K562 (cell line): Measurements from ENCODE around the gene SDK1. TPM values are rescaled to one million over a fixed set of nuclear protein-coding genes. Genes with fewer than 3 reads are reported as not detected.
A peak's percentile ranks its signal among the peaks of the same experiment; 100 is the strongest.

Source experiments
- ATAC-seq: fragments of 200-7000 bp; cut with Tn5 transposase; 3 replicates; pipeline ENCODE4 v1.9.1; 2020; ENCODE audit warnings: moderate library complexity
- BruUV-seq: library from RNA; stranded (reverse); fragments of 400-500 nt; replicated peaks from 2 replicates; lab custom pipeline; 2021; lab: Mats Ljungman, UMichigan
- CTCF ChIA-PET: fragments of 300-600 bp; formaldehyde crosslinking; extraction: SDS; loops from one replicate; lab custom pipeline; 2021; ENCODE audit warnings: low intra/inter-chr PET ratio; lab: Yijun Ruan, JAX
- POLR2A ChIA-PET: fragments of 300-600, 350-650 bp; sonication (Branson Sonifier 250); formaldehyde crosslinking; extraction: SDS; loops from one replicate; lab custom pipeline; 2021; ENCODE audit warnings: antibody characterized with exemption, inconsistent platforms; lab: Yijun Ruan, JAX
- DNase-seq, 4 experiments: peaks; one replicate each; pipeline versions ENCODE4 v3.0.0 to v3.0.0-alpha.2; 2011 to 2018; ENCODE audit warnings: low spot score in 3 of 4, mixed read lengths in 3 of 4; ENCODE audit errors: extremely low read depth in 1 of 4
- FAIRE-seq: peaks from 2 replicates; lab custom pipeline; 2011; peaks lifted over from hg19 to GRCh38; lab: Jason Lieb, UNC
- H2AFZ ChIP-seq: 2 replicates; pipeline ENCODE4 v1.6.0; 2011; ENCODE audit warnings: low read depth, low read length, control low read depth, inconsistent platforms
- H3K27ac ChIP-seq: fragments of 200-600 bp; 3 replicates; pipeline ENCODE4 v1.8.0; 2011; ENCODE audit warnings: low read depth, mild to moderate bottlenecking, control low read depth, inconsistent platforms, low read length, moderate library complexity, mixed read lengths; ENCODE audit errors: extremely low read depth
- H3K27me3 ChIP-seq, 2 experiments: fragments of 300-600 bp in 1 of 2; 2 replicates in 1 of 2; 3 replicates in 1 of 2; pipeline versions ENCODE4 v1.6.0 to v1.8.0; 2011; ENCODE audit warnings: inconsistent platforms in 2 of 2, low read length in 2 of 2, mild to moderate bottlenecking in 1 of 2, mixed read lengths in 1 of 2, moderate library complexity in 1 of 2; ENCODE audit not compliant: control insufficient read depth in 2 of 2, insufficient read depth in 2 of 2
- H3K36me3 ChIP-seq: fragments of 300-600 bp; 3 replicates; pipeline ENCODE4 v1.8.0; 2011; ENCODE audit warnings: mild to moderate bottlenecking, low read length, inconsistent platforms; ENCODE audit not compliant: control insufficient read depth, insufficient read depth
- H3K4me1 ChIP-seq, 2 experiments: fragments of 200-600 bp in 1 of 2; replicated peaks in 1 of 2; 2 replicates in 1 of 2; 3 replicates in 1 of 2; pipeline versions ENCODE4 v1.5.1 to v1.8.0; 2011; ENCODE audit warnings: inconsistent platforms in 2 of 2, low read length in 2 of 2, mild to moderate bottlenecking in 1 of 2, mixed read lengths in 1 of 2, moderate library complexity in 1 of 2; ENCODE audit not compliant: control insufficient read depth in 2 of 2, insufficient read depth in 2 of 2
- H3K4me2 ChIP-seq: 2 replicates; pipeline ENCODE4 v1.6.1; 2011; ENCODE audit warnings: low read length, control low read depth, inconsistent platforms, mixed read lengths; ENCODE audit not compliant: insufficient read depth
- H3K4me3 ChIP-seq: fragments of 200-600 bp; sonication (generic), shearing (Covaris generic); 2 replicates; pipeline ENCODE4 v1.5.1; 2016; ENCODE audit warnings: control low read depth, inconsistent platforms
- H3K79me2 ChIP-seq: fragments of 200-600 bp; 3 replicates; pipeline ENCODE4 v1.8.0; 2011; ENCODE audit warnings: low read length, inconsistent platforms; ENCODE audit not compliant: control insufficient read depth, insufficient read depth
- H3K9ac ChIP-seq, 2 experiments: 2 replicates each; pipeline versions ENCODE4 v1.6.0 to v1.6.1; 2011; ENCODE audit warnings: low read depth in 2 of 2, low read length in 2 of 2, control low read depth in 1 of 2, inconsistent platforms in 1 of 2, mild to moderate bottlenecking in 1 of 2, mixed read lengths in 1 of 2; ENCODE audit not compliant: insufficient read depth in 1 of 2
- H3K9me1 ChIP-seq: one replicate; pipeline ENCODE4 v1.6.0; 2011; ENCODE audit warnings: inconsistent platforms, mild to moderate bottlenecking, low read length, moderate library complexity; ENCODE audit not compliant: control insufficient read depth, insufficient read depth
- H3K9me3 ChIP-seq: replicated peaks from 2 replicates; pipeline ENCODE4 v1.5.1; 2011; ENCODE audit warnings: low read depth, low read length, inconsistent platforms; ENCODE audit not compliant: control insufficient read depth, insufficient read depth
- H4K20me1 ChIP-seq: replicated peaks from 2 replicates; pipeline ENCODE4 v1.6.1; 2011; ENCODE audit warnings: low read length, inconsistent platforms, mixed read lengths; ENCODE audit not compliant: control insufficient read depth, insufficient read depth
- E2F4 ChIP-seq: sonication (generic); formaldehyde crosslinking; IDR thresholded peaks from 2 replicates; pipeline ENCODE4 v1.8.0; 2022; ENCODE audit warnings: mild to moderate bottlenecking, low read depth, missing genetic modification reagents
- GTF2B ChIP-seq: IDR thresholded peaks from 2 replicates; pipeline ENCODE4 v1.6.1; 2011; ENCODE audit not compliant: insufficient read length; ENCODE audit errors: extremely low read depth
- HMGN3 ChIP-seq: IDR thresholded peaks from 2 replicates; pipeline ENCODE4 v1.6.1; 2011; ENCODE audit warnings: borderline replicate concordance, low read depth, mild to moderate bottlenecking, mixed read lengths, low read length; ENCODE audit not compliant: insufficient read length; ENCODE audit errors: extremely low read depth
- KLF1 ChIP-seq: fragments of 450-650 bp; IDR thresholded peaks from 2 replicates; pipeline ENCODE4 v1.6.1; 2016; ENCODE audit warnings: missing genetic modification characterization, missing compliant biosample characterization
- NCOA1 ChIP-seq: fragments of 450-650 bp; IDR thresholded peaks from 2 replicates; pipeline ENCODE4 v1.6.1; 2016; ENCODE audit warnings: low read depth
- NFXL1 ChIP-seq: fragments of 450-650 bp; formaldehyde crosslinking; IDR thresholded peaks from 2 replicates; pipeline ENCODE4 v1.4.0; 2021; ENCODE audit warnings: mild to moderate bottlenecking
- RCOR1 ChIP-seq, 2 experiments: IDR thresholded peaks; 2 replicates each; pipeline ENCODE4 v1.6.1; 2012; ENCODE audit warnings: low read depth in 2 of 2, low read length in 2 of 2, borderline replicate concordance in 1 of 2, improper control_type of control experiment in 1 of 2
- SMAD3 ChIP-seq: fragments of 450-650 bp; formaldehyde crosslinking; conservative IDR thresholded peaks from 2 replicates; pipeline ENCODE4 v1.4.0; 2020; ENCODE audit warnings: mild to moderate bottlenecking
- THAP12 ChIP-seq: fragments of 250-450 bp; sonication (Bioruptor Pico); IDR thresholded peaks from 2 replicates; pipeline ENCODE4 v1.9.0; 2021; ENCODE audit warnings: mild to moderate bottlenecking, inconsistent platforms
- THRB ChIP-seq: fragments of 450-650 bp; formaldehyde crosslinking; conservative IDR thresholded peaks from 2 replicates; pipeline ENCODE4 v1.4.0; 2022; ENCODE audit warnings: mild to moderate bottlenecking, missing genetic modification characterization
- ZKSCAN1 ChIP-seq: fragments of 150-350 bp; IDR thresholded peaks from 2 replicates; pipeline ENCODE4 v1.6.1; 2016; ENCODE audit warnings: low read depth, low read length
- ZNF444 ChIP-seq: fragments of 250-450 bp; sonication (Bioruptor Pico); IDR thresholded peaks from 2 replicates; pipeline ENCODE4 v1.4.0; 2020; ENCODE audit warnings: mild to moderate bottlenecking, moderate library complexity
- ZNF518B ChIP-seq: fragments of 250-450 bp; sonication (Bioruptor Pico); IDR thresholded peaks from 2 replicates; pipeline ENCODE4 v1.5.0; 2021; ENCODE audit warnings: mild to moderate bottlenecking, moderate library complexity
- ZNF584 ChIP-seq: fragments of 200-800 bp; sonication (Bioruptor generic); IDR thresholded peaks from 2 replicates; pipeline ENCODE4 v1.6.1; 2016; ENCODE audit warnings: low read depth, mild to moderate bottlenecking, missing genetic modification characterization, missing compliant biosample characterization
- WGBS: fragments of 100-300 bp; shearing (Covaris generic); methylation state at CpG from one replicate; pipeline ENCODE4 v1.1.6; 2016; ENCODE audit warnings: low coverage, mixed read lengths; ENCODE audit not compliant: insufficient coverage; ENCODE audit errors: missing lambda C conversion rate; 5-methylcytosine and 5-hydroxymethylcytosine counted together
- in situ Hi-C: fragments of 300-500 bp; cut with MboI; formaldehyde crosslinking; loops from 4 replicates; pipeline ENCODE4 v1.15.0; 2018; ENCODE audit warnings: inconsistent platforms, mixed read lengths
- intact Hi-C: fragments of 100-400 bp; cut with micrococcal nuclease; formaldehyde crosslinking; loops from 2 replicates; pipeline ENCODE4 v1.14.2; 2022
- polyA plus RNA-seq, 8 experiments: library from polyadenylated mRNA; depleted of rRNA in 4 of 8; stranded (reverse) in 5 of 8; unstranded in 3 of 8; fragments of >200 nt; fragmentation: Nextera tagmentation in 2 of 8; fragmentation: Illumina TruSeq in 1 of 8; extraction: Ambion mirVana in 2 of 8; extraction: Trizol in 1 of 8; gene quantifications; 2 replicates each; pipeline versions ENCODE4 v1.2.1 to v1.2.3, GENCODE V29; 2011 to 2014; ENCODE audit warnings: inconsistent platforms in 1 of 8, missing spikeins in 1 of 8
- total RNA-seq, 7 experiments: library from RNA; depleted of rRNA in 6 of 7; stranded (reverse); fragments of >200 nt in 6 of 7; fragmentation: Illumina TruSeq in 2 of 7; extraction: Trizol in 2 of 7; gene quantifications; 2 replicates each; pipeline versions ENCODE4 v1.2.1 to v1.2.3, GENCODE V29; 2011 to 2021; ENCODE audit warnings: low replicate concordance in 1 of 7

The SDK1 gene
- total and polyA plus RNA-seq, 9 of the 15 experiments (the other 6 are each of a cell fraction or from before 2014, with no cell fraction given): 0.16 TPM; not detected in 8

- no peak overlapping the region for H2AFZ ChIP-seq
- peaks cover 0 to 14% of the 10 kb centered on the region in 2 experiments; a peak in 2 of 5 replicates for H3K4me1 ChIP-seq
- H3K9me3 ChIP-seq: no peaks in the 10 kb centered on the region
- intact Hi-C loops: no loop called here
- no peaks in the 10 kb centered on the region for H3K36me3 ChIP-seq
- WGBS: no CpG with 5 or more reads among the region's 56 CpGs
- ATAC-seq (no peak), FAIRE-seq (no peak), DNase-seq (no peak)
- 0 out of 2 replicates have a peak overlapping the region, but pooled peaks have one; percentile 15 for H3K4me3 ChIP-seq
- CTCF ChIA-PET: no interaction called here
- in situ Hi-C loops: no loop called here
- H3K27me3 ChIP-seq: peaks cover 0 to 2% of the 10 kb centered on the region in 2 experiments; a peak in 2 of 5 replicates
- BruUV-seq: no TSS peak
- no peaks in the 10 kb centered on the region for H4K20me1 ChIP-seq
- H3K79me2 ChIP-seq: no peaks in the 10 kb centered on the region
- H3K27ac ChIP-seq: no peak overlapping the region
- POLR2A ChIA-PET: no interaction called here
- H3K4me2 ChIP-seq: no peak overlapping the region
- H3K9ac ChIP-seq: peak overlapping the region in 1 of 2 experiments; percentile 71; a peak in 1 of 4 replicates
- no peaks in the 10 kb centered on the region for H3K9me1 ChIP-seq
- no peak for TF ChIP-seq THAP12
- no peak for TF ChIP-seq ZKSCAN1
- TF ChIP-seq GTF2B: no peak
- TF ChIP-seq E2F4: no peak
- no peak for TF ChIP-seq NFXL1 (CRISPR knock-in tag)
- no peak for TF ChIP-seq ZNF444
- no peak for TF ChIP-seq NCOA1
- no peak for TF ChIP-seq RCOR1 (IDR thresholded peaks at IDR 0.05; ENCODE audit: borderline replicate concordance in 1 of 2, low read depth in 2 of 2, low read length in 2 of 2)
- TF ChIP-seq ZNF584 (CRISPR knock-in tag): no peak
- TF ChIP-seq HMGN3: no peak
- no peak for TF ChIP-seq SMAD3 (CRISPR knock-in tag)
- no peak for TF ChIP-seq THRB (CRISPR knock-in tag)
- no peak for TF ChIP-seq ZNF518B (CRISPR knock-in tag)
- TF ChIP-seq KLF1 (tag): no peak
Measured at GRCh38 chr7:3301449-3301731, 338 bp downstream of the SDK1 start.
